ENCODE measurements around the gene TMEM30A. TPM values are rescaled to one million over a fixed set of nuclear protein-coding genes. Genes with fewer than 3 reads are reported as not detected.

TMEM30A gene
- total RNA-seq, 3 donors from 2014 or later: 87.0 to 127 (median 91.7) TPM

DNA sequence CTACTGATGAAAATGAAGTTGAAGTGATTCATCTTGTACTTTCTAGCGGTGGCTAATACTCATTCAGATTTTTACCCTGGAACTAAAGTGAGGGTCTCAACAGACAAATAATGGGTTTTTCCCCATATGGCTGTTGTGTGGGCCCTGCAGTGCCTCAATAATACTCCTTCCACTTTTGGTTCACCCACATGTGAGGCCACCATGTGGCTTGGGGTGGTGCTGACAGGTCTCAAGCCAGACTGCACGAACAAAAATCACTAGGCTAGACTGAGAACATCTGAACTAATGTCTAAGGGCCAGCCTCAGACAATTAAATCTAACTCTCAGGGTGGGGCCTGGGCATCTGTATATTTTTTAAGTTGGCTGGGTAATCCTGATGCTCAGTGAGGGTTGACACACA, 70.9 kb downstream of the TMEM30A start:
- H3K9me3 ChIP-seq: no peaks in the 10 kb centered on the region
- intact Hi-C loops (cut with DNase I, micrococcal nuclease): loop anchor here in 1 of 2 donors (5.0 to 10.0 kb wide), 3 partner anchors 1121 to 1479 kb away; no protein-coding TSS in a partner anchor
- H3K4me3 ChIP-seq: no peak overlapping the region
- DNase-seq (no peak), ATAC-seq (no peak)
- TF ChIP-seq, protein P1, sequence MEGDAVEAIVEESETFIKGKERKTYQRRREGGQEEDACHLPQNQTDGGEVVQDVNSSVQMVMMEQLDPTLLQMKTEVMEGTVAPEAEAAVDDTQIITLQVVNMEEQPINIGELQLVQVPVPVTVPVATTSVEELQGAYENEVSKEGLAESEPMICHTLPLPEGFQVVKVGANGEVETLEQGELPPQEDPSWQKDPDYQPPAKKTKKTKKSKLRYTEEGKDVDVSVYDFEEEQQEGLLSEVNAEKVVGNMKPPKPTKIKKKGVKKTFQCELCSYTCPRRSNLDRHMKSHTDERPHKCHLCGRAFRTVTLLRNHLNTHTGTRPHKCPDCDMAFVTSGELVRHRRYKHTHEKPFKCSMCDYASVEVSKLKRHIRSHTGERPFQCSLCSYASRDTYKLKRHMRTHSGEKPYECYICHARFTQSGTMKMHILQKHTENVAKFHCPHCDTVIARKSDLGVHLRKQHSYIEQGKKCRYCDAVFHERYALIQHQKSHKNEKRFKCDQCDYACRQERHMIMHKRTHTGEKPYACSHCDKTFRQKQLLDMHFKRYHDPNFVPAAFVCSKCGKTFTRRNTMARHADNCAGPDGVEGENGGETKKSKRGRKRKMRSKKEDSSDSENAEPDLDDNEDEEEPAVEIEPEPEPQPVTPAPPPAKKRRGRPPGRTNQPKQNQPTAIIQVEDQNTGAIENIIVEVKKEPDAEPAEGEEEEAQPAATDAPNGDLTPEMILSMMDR (IDR thresholded peaks at IDR 0.05): no peak
- peaks cover 10% of the 10 kb centered on the region for H3K4me1 ChIP-seq (ENCODE audit: low read depth)
- no peaks in the 10 kb centered on the region for H3K36me3 ChIP-seq (ENCODE audit: low read depth)

- H3K4me3 ChIP-seq: no peak overlapping the region
- ATAC-seq (no peak), DNase-seq (no peak)
- peaks cover 14% of the 10 kb centered on the region for H3K4me1 ChIP-seq (ENCODE audit: low read depth)
- H3K9me3 ChIP-seq: no peaks in the 10 kb centered on the region
- TF ChIP-seq, protein P1 (IDR thresholded peaks at IDR 0.05): no peak
- intact Hi-C loops (cut with DNase I, micrococcal nuclease): loop anchor here in 1 of 2 donors (5.0 to 10.0 kb wide), 3 partner anchors 1121 to 1478 kb away; no protein-coding TSS in a partner anchor
- H3K36me3 ChIP-seq (ENCODE audit: low read depth): no peaks in the 10 kb centered on the region
Measured at GRCh38 chr6:75213112-75213511, 71.5 kb downstream of the TMEM30A start.

DNA sequence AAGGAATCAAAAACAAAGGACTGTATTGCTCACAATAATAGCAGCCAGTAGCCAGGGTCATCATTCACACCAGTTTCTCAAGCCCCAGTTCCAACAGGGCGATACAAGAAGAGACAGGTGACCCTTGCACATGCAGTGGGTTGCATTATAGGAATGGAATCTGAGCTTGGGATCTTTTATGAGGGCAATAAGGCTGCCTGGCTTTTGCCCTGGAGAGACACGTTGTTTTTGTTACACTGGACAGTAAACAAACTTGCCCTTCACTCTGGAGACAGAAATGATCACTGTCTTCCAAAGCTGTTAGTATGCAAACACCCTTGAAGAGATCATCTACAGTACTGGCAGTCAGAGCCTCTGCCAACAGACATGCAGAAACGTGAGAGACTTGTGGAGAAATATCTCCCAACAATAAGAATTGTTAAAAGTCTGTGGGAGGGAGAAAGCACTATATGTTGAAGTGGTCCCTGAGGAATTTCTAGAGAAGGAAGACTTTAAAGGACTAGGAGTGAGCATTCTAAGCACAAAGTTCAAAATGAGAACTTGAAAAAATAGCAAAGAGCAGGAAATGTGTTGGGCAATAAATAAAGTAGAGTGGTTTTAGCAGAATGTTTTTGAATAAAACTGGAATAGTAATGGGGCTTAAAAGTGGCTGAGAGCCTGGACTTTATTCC, 72.5 kb downstream of the TMEM30A start:
- no peaks in the 10 kb centered on the region for H3K9me3 ChIP-seq
- H3K4me3 ChIP-seq: no peak overlapping the region
- ATAC-seq (peak; percentile 78), DNase-seq (peak in 1 of 3 donors; percentile 23)
- H3K36me3 ChIP-seq (ENCODE audit: low read depth): no peaks in the 10 kb centered on the region
- intact Hi-C loops (cut with DNase I, micrococcal nuclease): loop anchor here in 1 of 2 donors (5.0 to 10.0 kb wide), 3 partner anchors 1120 to 1477 kb away; no protein-coding TSS in a partner anchor
- TF ChIP-seq, protein P1 (IDR thresholded peaks at IDR 0.05): no peak
- H3K4me1 ChIP-seq (ENCODE audit: low read depth): peaks cover 16% of the 10 kb centered on the region

DNA sequence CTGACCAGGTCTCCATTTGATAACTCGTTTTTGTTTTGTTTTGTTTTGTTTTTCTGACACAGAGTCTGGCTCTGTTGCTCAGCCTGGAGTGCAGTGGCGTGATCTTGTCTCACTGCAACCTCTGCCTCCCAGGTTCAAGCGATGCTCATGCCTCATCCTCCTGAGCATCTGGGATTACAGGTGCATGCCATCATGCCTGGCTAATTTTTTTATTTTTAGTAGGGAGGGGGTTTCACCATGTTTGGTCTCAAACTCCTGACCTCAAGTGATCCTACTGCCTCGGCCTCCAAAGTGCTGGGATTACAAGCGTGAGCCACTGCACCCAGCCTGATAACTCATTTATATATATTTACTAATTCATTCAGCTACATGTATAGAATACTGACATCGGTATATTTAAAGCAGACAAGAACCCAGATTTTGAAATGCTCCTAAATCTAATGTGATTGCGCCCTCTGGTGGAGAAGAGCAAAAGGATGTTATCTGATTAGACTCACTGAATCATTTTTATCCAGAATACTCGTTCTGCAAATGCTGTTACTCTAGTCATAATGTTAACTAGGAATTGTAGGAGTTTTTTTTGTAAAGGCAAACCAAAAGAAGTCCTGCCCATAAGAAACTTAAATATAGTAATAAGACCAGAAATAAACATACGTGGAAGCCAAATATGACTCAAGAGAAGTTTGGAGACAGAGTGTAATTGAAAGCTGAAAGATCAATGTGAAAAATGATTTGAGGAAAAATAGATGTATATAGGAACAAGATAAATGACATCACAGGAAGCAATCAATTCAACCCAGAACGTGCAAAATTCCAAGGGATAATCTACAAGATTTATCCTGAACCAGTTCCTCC, 73.5 kb downstream of the TMEM30A start:
- Histone ChIP-seq H3K36me3 (ENCODE audit: low read depth) (no peaks in the 10 kb centered on the region), H3K4me1 (ENCODE audit: low read depth) (peaks cover 19% of the 10 kb centered on the region), H3K4me3 (no peak overlapping the region), H3K9me3 (no peaks in the 10 kb centered on the region)
- intact Hi-C loops (cut with DNase I, micrococcal nuclease): loop anchor here in 1 of 2 donors (5.0 to 10.0 kb wide), 3 partner anchors 1119 to 1476 kb away; no protein-coding TSS in a partner anchor
- peak; percentile 30 for ATAC-seq
- TF ChIP-seq, protein P1 (IDR thresholded peaks at IDR 0.05): peak; percentile 59
- DNase-seq: peak in 1 of 3 donors; percentile 85

GRCh38 chr6:75209184-75209723, 75.3 kb downstream of the TMEM30A start:
- Histone ChIP-seq H3K4me1 (ENCODE audit: low read depth) (peaks cover 27% of the 10 kb centered on the region), H3K9me3 (no peaks in the 10 kb centered on the region), H3K36me3 (ENCODE audit: low read depth) (no peaks in the 10 kb centered on the region), H3K4me3 (no peak overlapping the region)
- no peak for DNase-seq
- intact Hi-C loops (cut with DNase I, micrococcal nuclease): loop anchor here (10.0 kb wide), 2 partner anchors 1114 to 1244 kb away; no protein-coding TSS in a partner anchor
- TF ChIP-seq, protein P1 (IDR thresholded peaks at IDR 0.05): no peak
- no peak for ATAC-seq

All from mucosa of descending colon (tissue), 3 donors.